ENCODE results near the gene FARP2. TPM values are rescaled to one million over a fixed set of nuclear protein-coding genes. Genes with fewer than 3 reads are reported as not detected.

The FARP2 gene
- total RNA-seq, 4 donors from 2014 or later = 27.6 to 44.0 (median 35.9) TPM

- 84% methylated on average over 7 of the region's 16 CpGs; no CpG with 5 or more reads in 1 of the 2 donors for WGBS, 2 donors (ENCODE audit: low coverage in 1 of 2)
- Histone ChIP-seq H3K9me3 (no peaks in the 10 kb centered on the region), H3K4me3 (no peak overlapping the region), H3K4me1 (no peaks in the 10 kb centered on the region), H3K27me3 (no peaks in the 10 kb centered on the region), H3K27ac (no peak overlapping the region), H3K36me3 (peaks cover 0 to 78% of the 10 kb centered on the region in 2 donors)
- no peak for ATAC-seq
- TF ChIP-seq POLR2AphosphoS5 (IDR thresholded peaks at IDR 0.05) = no peak
- TF ChIP-seq CTCF (IDR thresholded peaks at IDR 0.05) = no peak
- TF ChIP-seq EP300 (IDR thresholded peaks at IDR 0.05) = no peak
- no peak for TF ChIP-seq POLR2A (IDR thresholded peaks at IDR 0.05)
Measured at GRCh38 chr2:241490825-241491506, 134.9 kb downstream of the FARP2 start.

- WGBS, 2 donors (ENCODE audit: low coverage in 1 of 2) = 80% methylated on average over 1 of the region's 15 CpGs; no CpG with 5 or more reads in 1 of the 2 donors
- Histone ChIP-seq H3K4me1 (no peaks in the 10 kb centered on the region), H3K9me3 (no peaks in the 10 kb centered on the region), H3K36me3 (peaks cover 0 to 82% of the 10 kb centered on the region in 2 donors), H3K27me3 (no peaks in the 10 kb centered on the region), H3K27ac (no peak overlapping the region), H3K4me3 (no peak overlapping the region)
- no peak for TF ChIP-seq POLR2AphosphoS5 (IDR thresholded peaks at IDR 0.05)
- TF ChIP-seq POLR2A (IDR thresholded peaks at IDR 0.05) = no peak
- TF ChIP-seq CTCF (IDR thresholded peaks at IDR 0.05) = no peak
- TF ChIP-seq EP300 (IDR thresholded peaks at IDR 0.05) = no peak
- ATAC-seq = no peak
Measured at GRCh38 chr2:241491549-241492173, 135.6 kb downstream of the FARP2 start.

GRCh38 chr2:241492174-241492565, 136.1 kb downstream of the FARP2 start:
- H3K27me3 ChIP-seq = no peaks in the 10 kb centered on the region
- no peak for TF ChIP-seq POLR2AphosphoS5 (IDR thresholded peaks at IDR 0.05)
- no peak for TF ChIP-seq POLR2A (IDR thresholded peaks at IDR 0.05)
- TF ChIP-seq CTCF (IDR thresholded peaks at IDR 0.05) = no peak
- no peak for TF ChIP-seq EP300 (IDR thresholded peaks at IDR 0.05)
- 90% methylated on average over 2 of the region's 7 CpGs; no CpG with 5 or more reads in 1 of the 2 donors for WGBS, 2 donors (ENCODE audit: low coverage in 1 of 2)
- no peaks in the 10 kb centered on the region for H3K4me1 ChIP-seq
- H3K9me3 ChIP-seq = no peaks in the 10 kb centered on the region
- no peak for ATAC-seq
- no peak overlapping the region for H3K27ac ChIP-seq
- no peak overlapping the region for H3K4me3 ChIP-seq
- H3K36me3 ChIP-seq = peaks cover 0 to 84% of the 10 kb centered on the region in 2 donors

- ATAC-seq = no peak
- TF ChIP-seq EP300 (IDR thresholded peaks at IDR 0.05) = no peak
- TF ChIP-seq POLR2AphosphoS5 (IDR thresholded peaks at IDR 0.05) = no peak
- TF ChIP-seq POLR2A (IDR thresholded peaks at IDR 0.05) = no peak
- TF ChIP-seq CTCF (IDR thresholded peaks at IDR 0.05) = no peak
- no peaks in the 10 kb centered on the region for H3K4me1 ChIP-seq
- H3K36me3 ChIP-seq = peaks cover 0 to 94% of the 10 kb centered on the region in 2 donors
- no peaks in the 10 kb centered on the region for H3K27me3 ChIP-seq
- 78 to 83% methylated on average over 3 to 4 of the region's 10 CpGs for WGBS, 2 donors (ENCODE audit: low coverage in 1 of 2)
- H3K9me3 ChIP-seq = no peaks in the 10 kb centered on the region
- H3K27ac ChIP-seq = no peak overlapping the region
- H3K4me3 ChIP-seq = no peak overlapping the region
Measured at GRCh38 chr2:241493092-241493491, 137.0 kb downstream of the FARP2 start.
